Parathyroid adenoma (tissue), 2 donors: ENCODE results near the gene KIRREL3.

Experiments
- H2AFZ ChIP-seq: fragments of 300-600 bp; sonication (generic); one replicate; pipeline ENCODE4 v1.7.0; 2017; ENCODE audit warnings: antibody characterized with exemption, mild to moderate bottlenecking
- H3K27ac ChIP-seq: fragments of 300-600 bp; sonication (generic); one replicate; pipeline ENCODE4 v1.7.0; 2017
- H3K27me3 ChIP-seq: fragments of 300-600 bp; sonication (generic); one replicate; pipeline ENCODE4 v1.7.0; 2017; ENCODE audit warnings: low read length; ENCODE audit not compliant: control insufficient read depth, insufficient read depth
- H3K36me3 ChIP-seq: fragments of 300-600 bp; sonication (generic); one replicate; pipeline ENCODE4 v1.7.0; 2017; ENCODE audit warnings: low read length; ENCODE audit not compliant: control insufficient read depth, insufficient read depth
- H3K4me1 ChIP-seq: fragments of 300-600 bp; sonication (generic); one replicate; pipeline ENCODE4 v1.7.0; 2017; ENCODE audit warnings: control low read depth
- H3K4me2 ChIP-seq: fragments of 300-600 bp; sonication (generic); one replicate; pipeline ENCODE4 v1.7.0; 2017; ENCODE audit warnings: low read length
- H3K4me3 ChIP-seq: fragments of 300-600 bp; sonication (generic); one replicate; pipeline ENCODE4 v1.7.0; 2017; ENCODE audit warnings: low read depth, low read length
- H3K79me2 ChIP-seq: fragments of 300-600 bp; sonication (generic); one replicate; pipeline ENCODE4 v1.7.0; 2017; ENCODE audit warnings: control low read depth
- H3K9ac ChIP-seq: fragments of 300-600 bp; sonication (generic); one replicate; pipeline ENCODE4 v1.7.0; 2017; ENCODE audit warnings: mild to moderate bottlenecking
- H3K9me3 ChIP-seq: fragments of 300-600 bp; sonication (generic); one replicate; pipeline ENCODE4 v1.7.0; 2017; ENCODE audit warnings: low read length; ENCODE audit not compliant: control insufficient read depth
- TF ChIP-seq, protein P1 (sequence below): fragments of 300-600 bp; sonication (generic); IDR thresholded peaks from one replicate; pipeline ENCODE4 v1.7.0; 2017; ENCODE audit warnings: antibody characterized with exemption, mild to moderate bottlenecking
- donor health status: primary hyperparathyroidism.

KIRREL3 gene

DNA sequence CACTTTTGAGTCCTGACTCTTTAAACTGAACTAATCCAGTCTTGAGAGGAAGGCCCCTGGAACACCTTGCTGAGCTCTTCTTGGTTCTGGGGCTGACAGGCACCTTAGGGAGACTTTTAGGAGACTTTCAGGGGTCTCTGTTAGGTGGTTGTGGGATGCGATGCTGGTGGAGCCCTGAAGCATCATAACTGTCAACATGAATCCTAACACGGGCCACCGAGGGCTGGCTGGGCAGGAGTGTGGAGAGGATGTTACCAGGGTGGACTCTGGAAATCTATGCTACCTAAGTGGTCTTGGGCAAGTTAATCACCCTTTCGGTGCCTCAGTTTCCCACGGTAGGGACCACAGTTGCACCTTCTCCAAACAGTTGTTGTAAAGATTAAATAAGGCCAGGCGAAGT lies 538.6 kb downstream of the KIRREL3 start:
- Histone ChIP-seq H3K4me3 (no peak overlapping the region), H3K4me2 (no peak overlapping the region), H3K9ac (no peak overlapping the region), H3K27ac (no peak overlapping the region), H3K79me2 (no peaks in the 10 kb centered on the region), H3K36me3 (no peaks in the 10 kb centered on the region), H3K4me1 (no peaks in the 10 kb centered on the region), H2AFZ (no peak overlapping the region), H3K27me3 (no peaks in the 10 kb centered on the region), H3K9me3 (no peaks in the 10 kb centered on the region)
- TF ChIP-seq, protein P1, sequence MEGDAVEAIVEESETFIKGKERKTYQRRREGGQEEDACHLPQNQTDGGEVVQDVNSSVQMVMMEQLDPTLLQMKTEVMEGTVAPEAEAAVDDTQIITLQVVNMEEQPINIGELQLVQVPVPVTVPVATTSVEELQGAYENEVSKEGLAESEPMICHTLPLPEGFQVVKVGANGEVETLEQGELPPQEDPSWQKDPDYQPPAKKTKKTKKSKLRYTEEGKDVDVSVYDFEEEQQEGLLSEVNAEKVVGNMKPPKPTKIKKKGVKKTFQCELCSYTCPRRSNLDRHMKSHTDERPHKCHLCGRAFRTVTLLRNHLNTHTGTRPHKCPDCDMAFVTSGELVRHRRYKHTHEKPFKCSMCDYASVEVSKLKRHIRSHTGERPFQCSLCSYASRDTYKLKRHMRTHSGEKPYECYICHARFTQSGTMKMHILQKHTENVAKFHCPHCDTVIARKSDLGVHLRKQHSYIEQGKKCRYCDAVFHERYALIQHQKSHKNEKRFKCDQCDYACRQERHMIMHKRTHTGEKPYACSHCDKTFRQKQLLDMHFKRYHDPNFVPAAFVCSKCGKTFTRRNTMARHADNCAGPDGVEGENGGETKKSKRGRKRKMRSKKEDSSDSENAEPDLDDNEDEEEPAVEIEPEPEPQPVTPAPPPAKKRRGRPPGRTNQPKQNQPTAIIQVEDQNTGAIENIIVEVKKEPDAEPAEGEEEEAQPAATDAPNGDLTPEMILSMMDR, result no peak

DNA sequence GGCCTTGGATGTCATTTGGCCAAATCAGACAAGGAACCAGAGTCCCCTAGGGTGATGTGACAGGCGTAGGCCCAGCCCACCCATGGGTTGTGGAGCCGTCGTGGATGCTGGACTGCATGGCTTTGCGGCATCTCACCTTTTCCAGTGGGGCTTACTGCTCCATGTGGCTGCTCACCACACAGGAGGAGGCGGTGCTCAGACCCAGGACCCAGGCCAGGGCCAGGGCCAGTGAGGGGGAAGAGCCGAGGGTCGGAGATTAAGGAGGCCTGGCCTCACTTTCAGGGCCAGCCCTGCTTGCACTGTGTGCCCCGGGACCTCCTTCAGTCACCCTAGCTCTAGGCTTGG lies 539.5 kb downstream of the KIRREL3 start:
- H3K4me1 ChIP-seq, result no peaks in the 10 kb centered on the region
- H3K36me3 ChIP-seq, result no peaks in the 10 kb centered on the region
- TF ChIP-seq, protein P1, result no peak
- H3K27me3 ChIP-seq, result no peaks in the 10 kb centered on the region
- H3K9me3 ChIP-seq, result no peaks in the 10 kb centered on the region
- no peak overlapping the region for H2AFZ ChIP-seq
- H3K9ac ChIP-seq, result no peak overlapping the region
- no peaks in the 10 kb centered on the region for H3K79me2 ChIP-seq
- no peak overlapping the region for H3K27ac ChIP-seq
- no peak overlapping the region for H3K4me3 ChIP-seq
- no peak overlapping the region for H3K4me2 ChIP-seq

DNA sequence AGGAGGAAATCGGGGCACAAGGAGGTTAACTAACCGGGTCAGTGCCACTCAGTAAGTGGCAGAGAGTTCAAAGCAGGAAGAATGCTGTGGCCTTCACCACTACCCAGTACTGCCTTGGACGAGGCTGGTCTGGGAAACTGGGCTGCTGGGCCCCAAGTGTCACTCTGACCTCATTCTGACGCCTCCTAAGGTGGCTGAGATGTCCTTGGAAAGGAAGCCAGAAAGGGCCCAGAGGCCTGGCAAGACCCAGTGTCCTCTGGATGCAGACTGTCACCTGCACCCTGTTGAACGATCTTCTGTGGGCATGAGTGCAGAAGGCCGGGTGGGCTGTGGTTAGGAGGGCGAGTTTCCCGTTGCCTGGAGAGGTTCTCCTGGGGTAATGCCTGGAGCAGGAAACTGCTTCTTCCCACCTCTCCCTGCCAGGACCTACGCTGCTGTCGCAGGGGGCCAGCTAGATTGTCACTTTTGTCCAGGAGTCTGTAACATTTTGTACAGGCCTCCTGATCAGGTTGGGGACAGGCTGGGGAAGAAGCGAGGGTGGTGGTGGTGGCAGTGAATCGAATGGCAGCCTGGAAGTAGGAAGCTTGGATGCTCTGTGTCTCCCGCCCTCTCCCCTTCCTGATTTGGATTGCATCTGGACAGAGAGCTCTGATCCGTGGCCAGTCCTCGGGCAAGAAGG lies 540.0 kb downstream of the KIRREL3 start:
- Histone ChIP-seq H3K27ac (no peak overlapping the region), H3K36me3 (no peaks in the 10 kb centered on the region), H3K4me3 (no peak overlapping the region), H3K9ac (no peak overlapping the region), H2AFZ (no peak overlapping the region), H3K27me3 (no peaks in the 10 kb centered on the region), H3K9me3 (no peaks in the 10 kb centered on the region), H3K79me2 (no peaks in the 10 kb centered on the region), H3K4me1 (no peaks in the 10 kb centered on the region), H3K4me2 (no peak overlapping the region)
- TF ChIP-seq, protein P1, result no peak

DNA sequence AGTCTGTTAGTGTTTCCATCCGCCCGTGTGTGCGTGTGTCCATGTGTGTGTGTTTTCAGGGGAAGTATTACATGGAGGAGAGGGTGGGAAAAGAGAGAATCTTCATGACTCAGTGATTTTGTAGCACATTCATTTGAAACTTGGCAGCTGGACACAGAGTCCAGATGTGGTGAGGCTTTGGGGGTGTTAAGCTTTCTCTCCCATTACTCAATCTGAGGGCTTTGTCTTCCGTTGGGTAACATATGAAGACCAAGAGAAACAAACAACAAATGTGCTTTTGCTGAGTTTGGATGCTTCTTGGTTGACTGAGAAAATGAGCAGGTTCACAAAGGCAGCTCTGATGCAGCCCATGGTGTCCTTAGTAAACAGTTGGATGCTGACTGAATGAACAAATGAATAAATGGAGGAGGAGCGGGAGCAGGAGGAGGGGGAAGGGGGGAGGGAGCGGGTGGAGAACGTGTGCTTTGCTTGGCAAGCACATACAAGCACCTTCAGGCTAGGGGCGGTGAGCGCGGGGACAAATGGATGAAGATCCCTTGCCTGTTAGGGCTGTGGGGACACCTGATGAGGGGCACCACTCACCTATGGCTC lies 540.8 kb downstream of the KIRREL3 start:
- no peak overlapping the region for H3K4me2 ChIP-seq
- no peaks in the 10 kb centered on the region for H3K36me3 ChIP-seq
- H3K4me3 ChIP-seq, result no peak overlapping the region
- H2AFZ ChIP-seq, result no peak overlapping the region
- no peaks in the 10 kb centered on the region for H3K79me2 ChIP-seq
- H3K27me3 ChIP-seq, result no peaks in the 10 kb centered on the region
- H3K9ac ChIP-seq, result no peak overlapping the region
- TF ChIP-seq, protein P1, result no peak
- no peaks in the 10 kb centered on the region for H3K4me1 ChIP-seq
- H3K9me3 ChIP-seq, result no peaks in the 10 kb centered on the region
- H3K27ac ChIP-seq, result no peak overlapping the region

DNA sequence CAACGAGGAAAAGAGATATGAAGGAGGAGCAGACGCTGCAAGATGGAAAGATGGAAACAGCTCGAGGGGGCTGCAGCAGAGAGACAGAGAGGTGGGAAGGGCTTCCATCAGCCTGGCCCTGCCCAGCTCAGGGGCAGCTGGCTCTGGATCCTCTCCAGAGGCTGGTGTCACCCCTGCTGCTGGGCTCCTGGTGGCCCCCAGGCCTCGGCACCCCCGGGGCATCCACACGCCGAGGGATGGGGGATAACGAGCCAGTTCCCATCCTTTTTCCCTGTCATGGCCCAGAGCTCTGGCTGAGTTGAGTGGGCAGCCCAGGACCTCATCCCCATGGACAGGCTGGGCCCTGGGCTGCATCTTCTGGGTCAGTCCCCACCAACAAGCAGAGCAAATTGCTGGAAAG lies 542.8 kb downstream of the KIRREL3 start:
- Histone ChIP-seq H3K79me2 (no peaks in the 10 kb centered on the region), H3K9ac (no peak overlapping the region), H3K36me3 (no peaks in the 10 kb centered on the region), H3K4me3 (no peak overlapping the region), H3K27me3 (no peaks in the 10 kb centered on the region), H3K27ac (no peak overlapping the region), H2AFZ (no peak overlapping the region), H3K9me3 (no peaks in the 10 kb centered on the region), H3K4me2 (no peak overlapping the region), H3K4me1 (no peaks in the 10 kb centered on the region)
- TF ChIP-seq, protein P1, result no peak
